ENCODE results near the gene PITPNM1.

Gene PITPNM1

GRCh38 chr11:67542971-67543370 lies 37.8 kb upstream of the PITPNM1 start:
- H3K4me3 ChIP-seq (ENCODE audit: low read length), result no peak overlapping the region
- TF ChIP-seq, protein P1, sequence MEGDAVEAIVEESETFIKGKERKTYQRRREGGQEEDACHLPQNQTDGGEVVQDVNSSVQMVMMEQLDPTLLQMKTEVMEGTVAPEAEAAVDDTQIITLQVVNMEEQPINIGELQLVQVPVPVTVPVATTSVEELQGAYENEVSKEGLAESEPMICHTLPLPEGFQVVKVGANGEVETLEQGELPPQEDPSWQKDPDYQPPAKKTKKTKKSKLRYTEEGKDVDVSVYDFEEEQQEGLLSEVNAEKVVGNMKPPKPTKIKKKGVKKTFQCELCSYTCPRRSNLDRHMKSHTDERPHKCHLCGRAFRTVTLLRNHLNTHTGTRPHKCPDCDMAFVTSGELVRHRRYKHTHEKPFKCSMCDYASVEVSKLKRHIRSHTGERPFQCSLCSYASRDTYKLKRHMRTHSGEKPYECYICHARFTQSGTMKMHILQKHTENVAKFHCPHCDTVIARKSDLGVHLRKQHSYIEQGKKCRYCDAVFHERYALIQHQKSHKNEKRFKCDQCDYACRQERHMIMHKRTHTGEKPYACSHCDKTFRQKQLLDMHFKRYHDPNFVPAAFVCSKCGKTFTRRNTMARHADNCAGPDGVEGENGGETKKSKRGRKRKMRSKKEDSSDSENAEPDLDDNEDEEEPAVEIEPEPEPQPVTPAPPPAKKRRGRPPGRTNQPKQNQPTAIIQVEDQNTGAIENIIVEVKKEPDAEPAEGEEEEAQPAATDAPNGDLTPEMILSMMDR (IDR thresholded peaks at IDR 0.05; ENCODE audit: insufficient read depth, low read depth, low read length, missing control alignments), result no peak
- no peak for DNase-seq (ENCODE audit: low read depth)

GRCh38 chr11:67542169-67542568 lies 37.0 kb upstream of the PITPNM1 start:
- no peak for DNase-seq (ENCODE audit: low read depth)
- H3K4me3 ChIP-seq (ENCODE audit: low read length), result no peak overlapping the region

DNA sequence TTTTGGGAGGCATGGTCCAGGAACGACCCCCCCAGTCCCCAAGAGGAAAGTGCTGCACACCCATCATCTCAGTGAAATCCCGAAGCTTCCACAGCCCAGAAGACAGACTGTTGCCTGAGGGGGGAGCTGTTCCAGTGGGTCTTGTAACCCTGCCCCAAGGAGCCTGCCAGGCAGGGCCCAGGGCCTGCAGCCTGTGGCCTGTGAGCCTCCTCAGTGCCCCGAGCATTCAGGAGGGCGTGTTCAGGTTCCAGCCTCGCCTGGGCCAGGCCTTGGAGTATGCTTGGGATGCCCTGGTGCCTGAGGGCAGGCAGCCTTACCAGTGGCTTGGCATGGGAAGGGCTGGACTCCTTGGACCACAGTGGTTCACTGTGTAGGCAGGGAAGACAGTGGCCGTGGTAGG lies 36.0 kb upstream of the PITPNM1 start:
- no peak overlapping the region for H3K4me3 ChIP-seq (ENCODE audit: low read length)
- TF ChIP-seq, protein P1 (IDR thresholded peaks at IDR 0.05; ENCODE audit: insufficient read depth, low read depth, low read length, missing control alignments), result no peak
- DNase-seq (ENCODE audit: low read depth), result no peak

More at GRCh38 chr11:67542169-67542568, 37.0 kb upstream of the PITPNM1 start:
- TF ChIP-seq, protein P1 (IDR thresholded peaks at IDR 0.05; ENCODE audit: insufficient read depth, low read depth, low read length, missing control alignments), result no peak

- H3K4me3 ChIP-seq (ENCODE audit: low read length), result no peak overlapping the region
- no peak for DNase-seq (ENCODE audit: low read depth)
- TF ChIP-seq, protein P1 (IDR thresholded peaks at IDR 0.05; ENCODE audit: insufficient read depth, low read depth, low read length, missing control alignments), result no peak
Measured at GRCh38 chr11:67539550-67539949, 34.4 kb upstream of the PITPNM1 start.

GRCh38 chr11:67538823-67539505 lies 33.8 kb upstream of the PITPNM1 start:
- H3K4me3 ChIP-seq (ENCODE audit: low read length), result no peak overlapping the region
- DNase-seq (ENCODE audit: low read depth), result no peak
- TF ChIP-seq, protein P1 (IDR thresholded peaks at IDR 0.05; ENCODE audit: insufficient read depth, low read depth, low read length, missing control alignments), result no peak

DNA sequence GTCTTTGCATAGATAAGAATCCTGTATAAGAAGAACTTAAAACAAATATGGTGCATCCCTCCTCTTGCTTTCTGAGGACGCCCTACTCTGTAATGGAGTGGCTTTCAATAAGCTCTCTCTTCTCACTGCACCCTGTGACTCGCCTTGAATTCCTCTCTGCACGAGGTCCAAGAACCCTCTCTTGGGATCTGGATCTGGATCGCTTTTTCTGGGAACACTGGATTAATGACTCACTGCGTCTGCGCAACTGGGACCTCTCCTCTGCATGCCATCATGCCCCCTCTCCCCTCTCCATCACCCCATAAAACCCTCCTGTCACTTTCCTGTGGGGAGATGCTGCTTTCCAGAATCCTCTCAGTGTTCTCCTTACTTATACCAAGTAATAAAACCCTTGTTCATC lies 33.1 kb upstream of the PITPNM1 start:
- no peak overlapping the region for H3K4me3 ChIP-seq (ENCODE audit: low read length)
- no peak for DNase-seq (ENCODE audit: low read depth)
- TF ChIP-seq, protein P1 (IDR thresholded peaks at IDR 0.05; ENCODE audit: insufficient read depth, low read depth, low read length, missing control alignments), result no peak

- H3K4me3 ChIP-seq (ENCODE audit: low read length), result no peak overlapping the region
- TF ChIP-seq, protein P1 (IDR thresholded peaks at IDR 0.05; ENCODE audit: insufficient read depth, low read depth, low read length, missing control alignments), result no peak
- no peak for DNase-seq (ENCODE audit: low read depth)
Measured at GRCh38 chr11:67535561-67535960, 30.4 kb upstream of the PITPNM1 start.

Data from epithelial cell of esophagus (primary cell).